ENCODE results near the gene ABCC1.
"Not testable (repeated sequence)": the region's sequence is repeated elsewhere in the genome, so short reads cannot be mapped to it uniquely, and the experiment has no call there.

ABCC1 gene

DNA sequence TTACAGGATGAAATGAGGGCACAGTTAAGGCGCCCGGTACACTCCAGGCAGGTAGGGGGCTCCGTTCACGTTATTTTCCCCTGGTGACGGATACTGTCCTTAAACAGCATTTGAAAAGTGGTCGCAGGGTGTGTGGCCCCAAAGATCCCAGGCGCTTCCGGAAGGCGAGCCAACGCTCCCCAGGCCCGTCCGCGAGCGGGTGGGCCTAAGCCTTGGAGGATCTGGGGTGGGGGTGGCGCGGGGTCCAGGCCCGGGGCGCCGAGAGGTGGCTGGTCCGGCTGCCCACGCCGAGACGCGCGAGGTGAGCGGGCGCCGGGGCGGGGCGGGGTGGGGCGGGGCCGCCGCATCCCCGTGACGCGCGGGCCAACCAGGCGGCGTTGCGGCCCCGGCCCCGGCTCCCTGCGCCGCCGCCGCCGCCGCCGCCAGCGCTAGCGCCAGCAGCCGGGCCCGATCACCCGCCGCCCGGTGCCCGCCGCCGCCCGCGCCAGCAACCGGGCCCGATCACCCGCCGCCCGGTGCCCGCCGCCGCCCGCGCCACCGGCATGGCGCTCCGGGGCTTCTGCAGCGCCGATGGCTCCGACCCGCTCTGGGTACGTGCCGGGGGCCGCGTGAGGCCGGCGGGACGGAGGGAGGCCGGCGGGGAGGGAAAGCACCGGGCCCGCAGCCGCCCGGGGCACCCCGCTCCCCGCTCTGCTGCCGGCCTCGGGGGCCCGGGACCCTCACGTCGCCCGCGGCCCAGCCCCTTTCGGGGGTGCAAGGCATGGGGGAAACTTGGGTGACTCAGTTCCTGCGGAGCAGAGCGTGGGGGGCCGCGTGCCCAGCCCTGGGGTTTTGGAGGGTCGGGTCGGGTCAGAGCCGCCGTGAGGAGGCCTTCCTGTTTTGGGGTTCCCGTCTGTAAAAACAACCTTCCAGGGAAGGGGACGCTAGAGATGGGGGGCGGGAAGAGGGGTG is at the start of gene ABCC1:
Gene ABCC1, plus strand, starts transcription at position 407 of the 951 bp plus-strand sequence. Its CDS starts 136 bp downstream, at position 543.
- in situ Hi-C loops (cut with MboI; ENCODE audit: low sequenced_read_pairs), result no loop called here

GRCh38 chr16:15900357-15900756 is 49.1 kb upstream of the ABCC1 start:
- in situ Hi-C loops (cut with MboI; ENCODE audit: low sequenced_read_pairs), result no loop called here

GRCh38 chr16:15900901-15901500 is 48.4 kb upstream of the ABCC1 start:
- in situ Hi-C loops (cut with MboI; ENCODE audit: low sequenced_read_pairs), result no loop called here

DNA sequence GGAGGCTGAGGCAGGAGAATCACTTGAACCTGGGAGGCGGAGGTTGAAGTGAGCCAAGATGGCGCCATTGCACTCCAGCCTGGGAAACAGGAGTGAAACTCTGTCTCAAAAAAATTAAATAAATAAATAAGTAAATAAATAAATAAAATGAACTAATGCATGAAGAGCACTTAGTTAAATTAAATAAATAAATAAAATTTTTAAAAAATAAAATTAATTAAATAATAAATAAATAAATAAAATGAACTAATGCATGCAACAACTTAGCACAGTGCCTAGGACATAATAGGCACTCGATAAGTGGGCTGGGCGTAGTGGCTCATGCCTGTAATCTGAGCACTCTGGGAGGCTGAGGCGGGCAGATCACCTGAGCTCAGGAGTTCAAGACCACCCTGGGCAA is 45.5 kb upstream of the ABCC1 start:
- in situ Hi-C loops (cut with MboI; ENCODE audit: low sequenced_read_pairs), result no loop called here

DNA sequence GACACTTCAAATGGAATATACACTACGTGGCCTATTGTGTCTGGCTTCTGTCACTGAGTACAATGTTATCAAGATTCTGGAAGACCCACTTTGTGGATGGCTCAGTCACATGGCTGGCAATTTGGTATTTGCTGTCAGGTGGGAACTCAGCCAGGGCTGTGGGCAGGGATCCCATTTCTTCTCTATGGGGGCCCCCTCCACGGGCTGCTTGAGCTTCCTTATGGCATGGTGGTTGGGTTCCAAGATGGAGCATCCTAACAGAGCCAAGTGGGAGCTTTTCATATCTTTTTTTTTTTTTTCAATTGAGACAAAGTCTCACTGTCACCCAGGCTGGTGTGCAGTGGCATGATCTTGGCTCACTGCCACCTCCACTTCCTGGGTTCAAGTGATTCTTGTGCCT is 43.0 kb upstream of the ABCC1 start:
- in situ Hi-C loops (cut with MboI; ENCODE audit: low sequenced_read_pairs), result no loop called here

DNA sequence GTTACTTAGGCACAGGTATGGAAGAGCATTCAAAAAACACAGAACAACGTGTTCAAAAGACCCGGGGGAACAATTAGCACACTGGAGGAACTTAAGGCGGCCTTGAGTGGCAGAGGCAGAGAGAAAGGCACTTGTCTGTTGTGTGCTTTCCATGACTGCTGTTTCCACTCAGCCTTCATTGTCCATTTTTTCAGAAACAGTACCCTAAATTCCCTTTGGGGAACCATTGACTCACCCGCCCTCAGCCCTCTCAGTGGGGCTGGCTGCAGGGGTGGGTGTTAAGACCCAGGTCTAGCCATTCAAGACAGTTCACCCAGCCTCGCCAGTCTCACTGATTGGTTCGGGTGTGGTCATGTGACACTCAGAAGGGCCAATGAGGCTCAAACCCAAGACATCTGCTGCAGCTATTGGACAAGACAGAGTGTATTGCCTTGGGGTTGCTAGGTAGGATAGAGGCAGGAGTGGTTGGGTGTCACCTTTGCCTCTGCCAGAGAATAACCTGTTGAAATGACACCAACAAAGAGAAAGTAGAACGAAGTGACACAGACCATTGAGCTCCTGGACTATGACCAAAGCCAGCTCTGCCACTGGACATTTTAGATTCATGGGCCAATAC is 41.4 kb upstream of the ABCC1 start:
- in situ Hi-C loops (cut with MboI; ENCODE audit: low sequenced_read_pairs), result no loop called here

DNA sequence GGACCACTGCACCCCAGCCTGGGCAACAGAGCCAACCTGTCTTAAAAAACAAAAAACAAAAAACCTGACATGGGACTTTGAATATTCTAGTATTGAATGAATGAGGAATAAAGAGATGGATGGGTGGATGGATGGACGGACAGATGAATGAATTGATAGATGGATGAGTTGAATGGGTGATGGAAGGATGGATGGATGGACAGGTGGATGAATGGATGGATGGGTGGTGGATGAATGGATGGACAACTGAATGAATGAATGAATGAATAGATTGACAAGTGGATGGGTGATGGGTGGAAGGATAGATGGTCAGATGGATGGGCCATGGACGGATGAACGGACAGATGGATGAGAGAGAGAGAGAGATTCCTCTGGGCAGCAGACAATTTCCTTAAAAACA is 38.2 kb upstream of the ABCC1 start:
- in situ Hi-C loops (cut with MboI; ENCODE audit: low sequenced_read_pairs), result no loop called here

GRCh38 chr16:15913046-15913698 is 36.2 kb upstream of the ABCC1 start:
- in situ Hi-C loops (cut with MboI; ENCODE audit: low sequenced_read_pairs), result no loop called here

- in situ Hi-C loops (cut with MboI; ENCODE audit: low sequenced_read_pairs), result no loop called here
These were observed 33.8 kb upstream of the ABCC1 start for GRCh38 chr16:15915555-15916081.

DNA sequence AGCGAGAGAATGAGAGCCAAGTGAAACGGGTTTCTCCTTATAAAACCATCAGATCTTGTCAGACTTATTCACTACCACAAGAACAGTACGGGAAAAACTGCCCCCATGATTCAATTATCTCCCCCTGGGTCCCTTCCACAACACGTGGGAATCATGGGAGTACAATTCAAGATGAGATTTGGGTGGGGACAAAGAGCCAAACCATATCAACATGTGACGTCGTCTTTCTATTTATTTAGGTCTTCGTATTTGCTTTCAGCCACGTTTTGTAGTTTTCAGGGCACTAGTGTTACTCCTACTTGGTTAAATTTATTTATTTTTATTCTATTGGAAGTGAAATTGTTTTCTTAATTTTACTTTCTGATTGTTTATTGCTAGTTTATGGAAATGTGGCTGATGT is 33.1 kb upstream of the ABCC1 start:
- in situ Hi-C loops (cut with MboI; ENCODE audit: low sequenced_read_pairs), result no loop called here

GRCh38 chr16:15918314-15918713 is 31.1 kb upstream of the ABCC1 start:
- in situ Hi-C loops (cut with MboI; ENCODE audit: low sequenced_read_pairs), result not testable (repeated sequence)

GRCh38 chr16:15919331-15919730 is 30.1 kb upstream of the ABCC1 start:
- in situ Hi-C loops (cut with MboI; ENCODE audit: low sequenced_read_pairs), result no loop called here

- in situ Hi-C loops (cut with MboI; ENCODE audit: low sequenced_read_pairs), result no loop called here
These were observed 24.4 kb upstream of the ABCC1 start for GRCh38 chr16:15924996-15925395.

- in situ Hi-C loops (cut with MboI; ENCODE audit: low sequenced_read_pairs), result no loop called here
These were observed 23.8 kb upstream of the ABCC1 start for GRCh38 chr16:15925631-15926030.

GRCh38 chr16:15928261-15929104 is 20.9 kb upstream of the ABCC1 start:
- in situ Hi-C loops (cut with MboI; ENCODE audit: low sequenced_read_pairs), result no loop called here

DNA sequence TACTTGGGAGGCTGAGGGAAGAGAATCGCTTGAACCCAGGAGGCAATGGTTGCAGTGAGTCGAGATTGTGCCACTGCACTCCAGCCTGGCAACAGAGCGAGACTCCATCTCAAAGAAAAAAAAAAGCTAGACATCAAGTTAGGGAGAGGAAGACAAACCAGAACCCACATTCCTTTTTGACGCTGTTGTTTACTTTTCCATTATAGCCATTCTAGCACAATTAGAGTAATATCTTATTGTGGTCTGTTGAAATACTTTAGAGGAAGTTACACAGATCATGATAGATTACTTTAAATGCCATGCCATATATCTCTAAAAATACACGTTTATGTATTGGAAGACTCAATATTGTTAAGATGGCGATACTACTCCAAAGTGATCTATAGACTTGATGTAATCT is 16.5 kb upstream of the ABCC1 start:
- in situ Hi-C loops (cut with MboI; ENCODE audit: low sequenced_read_pairs), result no loop called here

GRCh38 chr16:15933781-15934180 is 15.6 kb upstream of the ABCC1 start:
- in situ Hi-C loops (cut with MboI; ENCODE audit: low sequenced_read_pairs), result no loop called here

DNA sequence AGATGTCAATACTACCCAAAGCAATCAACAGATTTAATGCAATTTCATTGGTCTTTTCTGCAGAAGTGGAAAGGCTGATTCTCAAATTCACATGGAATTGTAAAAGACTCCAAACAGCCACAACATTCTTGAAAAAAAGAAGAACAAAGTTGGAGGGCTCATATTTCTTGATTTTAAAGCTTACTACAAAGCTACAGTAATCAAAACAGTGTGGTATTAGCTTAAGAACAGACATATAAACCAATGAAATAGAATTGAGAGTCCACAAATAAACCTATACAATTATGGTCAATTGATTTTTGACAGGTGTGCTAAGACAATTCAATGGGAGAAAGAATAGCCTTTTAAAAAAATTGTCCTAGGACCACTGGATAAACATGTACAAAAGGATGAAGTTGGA is 14.4 kb upstream of the ABCC1 start:
- in situ Hi-C loops (cut with MboI; ENCODE audit: low sequenced_read_pairs), result no loop called here

DNA sequence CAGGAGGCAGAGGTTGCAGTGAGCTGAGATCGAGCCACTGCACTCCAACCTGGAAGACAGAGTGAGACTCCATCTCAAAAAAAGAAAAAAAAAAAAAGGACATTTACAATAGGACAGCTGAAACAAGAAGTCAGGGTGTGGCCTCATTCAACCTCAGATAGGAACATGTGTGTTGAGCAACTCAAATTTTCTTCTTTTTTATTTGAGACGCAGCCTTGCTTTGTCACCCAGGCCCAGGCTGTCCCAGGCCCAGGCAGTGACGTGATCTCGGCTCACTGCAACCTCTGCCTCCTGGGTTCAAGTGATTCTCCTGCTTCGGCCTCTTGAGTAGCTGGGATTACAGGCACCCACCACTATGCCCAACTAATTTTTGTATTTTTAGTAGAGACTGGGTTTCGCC is 12.6 kb upstream of the ABCC1 start:
- in situ Hi-C loops (cut with MboI; ENCODE audit: low sequenced_read_pairs), result not testable (repeated sequence)
